CD4-positive, alpha-beta T cell treated with Interleukin-4 for 1 hour (primary cell): ENCODE data around the gene SAP30BP.

Source experiments
- DNase-seq, 2 donors: peaks; one replicate each; pipeline ENCODE4 v3.0.0-alpha.2; 2020 to 2022

The SAP30BP gene

DNA sequence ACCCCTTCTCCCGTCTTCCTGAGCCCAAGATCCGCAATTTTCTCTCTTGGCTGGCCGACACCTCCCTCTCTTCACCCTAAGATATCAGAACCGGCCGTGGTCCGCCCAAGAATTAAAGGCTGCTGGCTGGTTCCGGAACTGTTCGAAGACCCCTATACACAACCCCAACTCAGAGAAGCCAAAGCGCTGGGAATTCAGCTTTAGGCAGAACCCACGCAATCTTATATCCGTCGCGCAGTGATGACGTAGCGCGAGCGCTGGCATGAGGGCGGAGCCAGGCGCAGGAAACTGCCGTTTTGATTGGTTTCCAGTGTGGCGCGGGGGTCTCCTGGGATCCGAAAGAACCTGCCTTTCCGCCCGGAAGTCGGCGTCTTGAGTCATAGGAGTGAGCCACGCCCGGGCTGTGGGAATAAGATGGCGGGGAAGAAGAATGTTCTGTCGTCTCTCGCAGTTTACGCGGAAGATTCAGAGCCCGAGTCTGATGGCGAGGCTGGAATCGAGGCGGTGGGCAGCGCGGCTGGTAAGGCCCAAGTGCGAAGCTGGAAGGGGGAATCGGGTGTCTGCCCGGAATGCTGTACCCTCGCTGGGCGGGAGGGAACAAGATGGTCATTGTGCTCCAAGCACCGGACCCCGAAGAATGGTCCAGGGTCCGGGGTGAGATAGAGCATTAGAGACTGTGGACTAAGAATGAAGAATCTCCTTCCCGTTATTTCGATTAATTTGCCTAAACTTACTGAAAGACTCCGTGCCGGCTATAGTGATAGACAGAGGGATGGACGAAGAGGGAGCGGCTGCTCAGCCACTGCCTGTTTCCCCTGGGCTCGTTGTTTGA lies at the start of gene SAP30BP, which contains the start of gene RECQL5:
Gene SAP30BP, plus strand, starts transcription at position 380 of the 832 bp plus-strand sequence. Its CDS starts 35 bp downstream, at position 415.
Gene RECQL5, minus strand, starts transcription at position 196 of the 832 bp plus-strand sequence. CDS start 597 bp downstream, outside the sequence.
- peak; percentile 97 for DNase-seq

DNA sequence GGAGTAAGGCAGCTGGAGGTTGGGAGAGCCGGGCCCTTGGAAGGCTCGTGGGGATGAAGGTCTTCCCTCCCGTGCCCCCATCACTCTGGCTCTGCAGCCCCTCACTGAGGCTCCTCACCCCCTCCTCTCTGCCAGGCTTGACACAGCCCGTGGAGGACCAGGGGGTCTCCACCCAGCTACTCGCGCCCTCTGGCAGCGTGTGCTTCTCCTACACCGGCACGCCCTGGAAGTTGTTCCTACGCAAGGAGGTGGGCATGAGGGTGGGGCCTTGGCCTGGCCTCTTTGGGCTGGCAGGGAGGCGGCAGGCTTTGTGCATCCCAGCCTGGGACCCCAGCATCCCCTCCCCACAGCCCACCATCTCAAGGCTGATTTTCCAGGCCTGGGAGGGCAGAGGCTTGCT lies 49.5 kb upstream of the SAP30BP start:
- DNase-seq = no peak

DNA sequence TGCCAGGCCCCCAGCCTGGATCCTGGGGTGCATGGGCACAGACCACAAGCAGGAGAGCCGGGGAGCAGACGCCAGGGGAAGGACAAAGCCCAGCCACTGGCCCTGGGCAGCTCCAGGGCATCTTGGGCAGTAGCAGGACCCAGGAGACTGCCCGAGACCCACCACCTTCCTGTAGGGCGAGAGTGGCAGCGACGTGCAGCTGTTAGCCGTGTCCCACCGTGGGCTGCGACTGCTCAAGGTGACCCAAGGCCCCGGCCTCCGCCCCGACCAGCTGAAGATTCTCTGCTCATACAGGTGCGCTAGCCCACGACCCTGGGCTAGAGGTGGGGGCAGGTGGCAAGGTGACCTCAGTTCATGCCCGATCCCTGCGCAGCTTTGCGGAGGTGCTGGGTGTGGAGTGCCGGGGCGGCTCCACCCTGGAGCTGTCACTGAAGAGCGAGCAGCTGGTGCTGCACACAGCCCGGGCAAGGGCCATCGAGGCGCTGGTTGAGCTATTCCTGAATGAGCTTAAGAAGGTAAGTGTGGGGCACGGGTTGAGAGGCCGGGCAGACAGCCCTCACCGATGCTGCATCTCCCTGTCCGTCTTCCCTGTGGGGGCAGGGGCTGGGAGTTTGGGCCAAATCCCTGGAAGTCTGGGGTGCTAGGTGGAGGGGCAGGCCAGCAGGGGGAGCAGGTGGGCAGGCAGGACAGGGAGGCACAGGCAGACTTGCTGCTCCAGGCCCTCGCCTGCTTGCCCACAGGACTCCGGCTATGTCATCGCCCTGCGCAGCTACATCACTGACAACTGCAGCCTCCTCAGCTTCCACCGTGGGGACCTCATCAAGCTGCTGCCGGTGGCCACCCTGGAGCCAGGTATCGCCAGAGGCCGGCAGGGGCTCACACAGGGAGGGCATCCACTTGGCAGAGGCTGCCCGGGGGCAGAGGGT lies 47.4 kb upstream of the SAP30BP start:
- DNase-seq = no peak

DNA sequence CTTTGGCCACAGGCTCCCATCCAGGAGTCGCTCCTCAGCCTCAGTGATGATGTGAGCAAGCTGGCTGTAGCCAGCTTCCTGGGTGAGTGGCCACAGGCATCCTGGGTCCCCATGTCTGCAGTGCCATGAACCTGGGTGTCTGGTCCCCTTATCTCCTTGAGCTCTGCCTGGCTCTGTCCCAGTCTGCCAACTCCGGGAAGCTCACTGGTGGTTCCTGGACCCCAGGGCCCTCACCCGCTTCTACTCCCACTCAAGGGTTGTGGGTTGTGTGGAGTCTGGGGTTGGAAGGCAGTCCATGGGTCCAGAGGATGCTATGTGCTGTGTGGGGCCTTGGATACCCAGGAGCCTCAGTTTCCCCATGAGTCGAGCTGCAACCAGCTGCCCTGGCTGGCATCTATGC lies 45.6 kb upstream of the SAP30BP start:
- no peak for DNase-seq

DNA sequence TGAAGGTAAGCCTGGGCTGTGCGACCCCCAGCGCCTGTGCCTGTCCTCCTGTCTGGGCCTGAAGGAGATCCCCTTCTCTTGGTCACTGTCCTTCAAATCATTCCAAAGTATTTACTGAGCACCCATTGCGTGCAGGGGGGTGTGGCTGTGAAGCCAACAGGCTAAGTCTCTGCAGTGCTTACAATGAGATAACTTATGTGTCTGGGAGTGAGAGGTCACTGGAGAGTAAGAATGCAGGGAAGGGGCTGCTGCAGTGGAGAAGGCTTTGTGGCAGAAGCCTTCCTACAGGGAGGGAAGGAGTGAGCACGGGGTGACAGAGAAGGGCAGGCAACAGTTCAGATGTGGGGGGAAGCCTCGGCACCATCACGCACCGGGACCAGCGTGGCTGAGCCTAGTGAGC lies 45.1 kb upstream of the SAP30BP start:
- DNase-seq = no peak

DNA sequence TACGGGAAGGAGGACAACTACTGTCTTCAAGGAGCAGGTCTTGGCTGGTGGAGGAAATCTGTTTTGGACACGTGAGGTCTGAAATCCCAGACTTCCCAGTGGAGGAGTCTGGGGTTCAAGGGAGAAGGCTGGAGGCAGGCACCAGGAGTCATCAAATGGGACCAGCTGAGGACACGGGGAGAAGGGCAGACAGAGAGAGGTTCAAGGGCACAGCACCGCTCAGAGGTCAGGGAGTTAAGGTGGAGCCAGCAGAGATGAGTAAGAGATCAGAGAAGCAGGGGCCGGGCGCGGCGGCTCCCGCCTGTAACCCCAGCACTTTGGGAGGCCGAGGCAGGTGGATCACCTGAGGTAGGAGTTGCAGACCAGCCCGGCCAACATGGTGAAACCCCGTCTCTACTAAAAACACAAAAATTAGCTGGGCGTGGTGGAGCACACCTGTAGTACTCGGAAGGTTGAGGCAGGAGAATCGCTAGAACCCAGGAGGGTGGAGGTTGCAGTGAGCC lies 44.3 kb upstream of the SAP30BP start:
- no peak for DNase-seq

DNA sequence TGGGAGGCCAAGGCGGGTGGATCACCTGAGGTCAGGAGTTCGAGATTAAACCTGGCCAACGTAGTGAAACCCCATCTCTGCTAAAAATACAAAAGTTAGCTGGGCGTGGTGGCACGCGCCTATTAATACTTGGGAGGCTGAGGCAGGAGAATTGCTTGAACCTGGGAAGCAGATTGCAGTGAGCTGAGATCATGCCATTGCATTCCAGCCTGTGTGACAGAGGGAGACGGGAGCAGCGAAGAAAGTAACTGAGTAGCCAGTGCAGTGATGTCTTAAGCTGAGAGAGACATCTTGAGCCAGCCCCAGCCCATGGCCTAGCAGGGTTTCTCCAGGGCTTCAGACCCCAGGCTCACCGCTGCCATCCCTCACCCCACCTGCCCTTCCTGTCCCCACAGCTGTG lies 43.8 kb upstream of the SAP30BP start:
- DNase-seq = no peak

DNA sequence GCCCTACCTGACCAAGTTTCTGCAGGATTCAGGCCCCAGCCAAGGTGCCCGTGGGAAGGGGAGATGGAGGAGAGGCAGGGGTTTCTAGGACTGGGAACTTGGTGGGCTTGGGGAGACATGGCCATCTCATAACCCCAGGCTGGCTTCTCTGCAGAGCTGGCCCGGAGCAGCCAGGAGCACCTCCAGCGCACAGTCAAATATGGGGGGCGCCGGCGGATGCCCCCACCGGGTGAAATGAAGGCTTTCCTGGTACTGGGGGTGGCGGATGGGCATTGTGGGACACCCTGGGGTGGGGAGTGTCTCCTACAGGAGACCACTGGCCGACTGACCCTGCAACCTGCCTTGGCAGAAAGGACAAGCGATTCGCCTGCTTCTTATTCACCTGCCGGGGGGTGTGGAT lies 43.1 kb upstream of the SAP30BP start:
- DNase-seq = no peak

DNA sequence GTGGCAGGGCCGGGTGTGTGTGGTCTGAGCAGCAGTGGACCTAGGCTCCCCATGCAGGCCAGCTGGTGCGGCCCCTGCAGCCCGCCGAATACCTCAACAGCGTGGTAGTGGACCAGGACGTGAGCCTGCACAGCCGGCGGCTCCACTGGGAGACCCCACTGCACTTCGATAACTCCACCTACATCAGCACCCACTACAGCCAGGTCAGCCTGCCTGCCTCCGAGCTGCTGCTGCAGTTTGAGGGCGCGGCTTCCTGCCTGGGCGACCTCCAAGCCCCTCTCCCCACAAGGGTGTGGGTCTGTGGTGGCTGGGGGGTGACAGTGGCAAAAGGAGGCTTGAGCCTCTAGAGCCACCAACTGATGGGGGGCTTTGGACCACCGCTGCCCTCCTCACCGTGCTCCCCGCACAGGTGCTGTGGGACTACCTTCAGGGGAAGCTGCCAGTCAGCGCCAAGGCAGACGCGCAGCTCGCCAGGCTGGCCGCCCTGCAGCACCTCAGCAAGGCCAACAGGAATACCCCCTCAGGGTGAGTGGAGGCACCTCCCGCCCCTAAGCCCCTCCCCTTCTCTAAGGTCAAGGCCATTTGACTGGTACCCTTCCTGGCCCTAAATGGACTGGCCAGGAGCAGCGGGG lies 42.3 kb upstream of the SAP30BP start:
- no peak for DNase-seq

DNA sequence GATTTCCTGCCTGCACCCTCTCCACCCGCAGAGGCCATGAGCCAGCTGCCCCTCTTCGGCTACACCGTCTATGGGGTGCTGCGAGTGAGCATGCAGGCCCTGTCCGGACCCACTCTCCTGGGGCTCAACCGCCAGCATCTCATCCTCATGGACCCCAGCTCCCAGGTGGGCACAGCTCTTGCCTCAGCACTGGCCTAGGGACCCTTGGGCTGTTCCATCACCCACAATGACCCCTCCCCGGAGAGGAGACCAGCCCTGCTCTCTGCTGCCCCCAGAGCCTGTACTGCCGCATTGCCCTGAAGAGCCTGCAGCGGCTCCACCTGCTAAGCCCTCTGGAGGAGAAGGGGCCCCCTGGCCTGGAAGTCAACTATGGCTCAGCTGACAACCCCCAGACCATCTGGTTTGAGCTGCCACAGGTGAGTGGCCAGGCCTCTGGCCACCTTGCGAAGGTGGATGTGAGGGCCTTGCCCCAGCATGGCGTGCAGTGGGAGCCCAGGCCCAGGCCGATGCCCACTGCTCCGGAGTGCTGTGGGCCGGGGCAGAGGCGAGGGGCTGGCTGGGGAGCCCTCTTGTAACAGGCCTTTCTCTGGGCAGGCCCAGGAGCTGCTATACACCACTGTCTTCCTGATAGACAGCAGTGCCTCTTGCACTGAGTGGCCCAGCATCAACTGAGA lies 41.2 kb upstream of the SAP30BP start:
- DNase-seq = no peak

DNA sequence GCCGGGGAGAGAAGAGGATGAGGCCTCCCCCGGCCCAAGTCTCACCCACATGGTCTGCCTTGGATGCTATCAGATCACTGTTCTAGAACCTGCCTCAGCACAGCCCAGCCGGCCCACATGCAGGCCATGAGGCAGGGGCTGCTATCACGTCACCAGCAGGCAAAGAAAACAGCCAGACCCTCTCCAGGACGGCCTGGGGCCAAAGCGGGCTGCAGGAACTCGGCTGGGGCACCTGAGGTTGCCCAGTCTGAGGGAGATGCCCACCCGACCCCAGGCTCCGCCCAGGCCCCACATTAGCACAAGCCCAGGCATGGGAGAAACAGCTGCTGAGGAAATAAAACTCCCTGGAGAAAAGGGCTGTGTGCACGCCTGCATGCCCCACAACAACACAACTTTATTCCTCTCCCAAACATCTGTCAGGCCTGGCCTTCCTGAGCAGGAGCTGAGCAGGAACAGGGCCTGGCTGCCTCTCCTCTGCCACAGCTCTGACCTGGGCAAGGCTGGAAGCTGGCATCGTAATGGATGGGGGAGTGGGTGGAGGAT lies 40.6 kb upstream of the SAP30BP start:
- DNase-seq = no peak

DNA sequence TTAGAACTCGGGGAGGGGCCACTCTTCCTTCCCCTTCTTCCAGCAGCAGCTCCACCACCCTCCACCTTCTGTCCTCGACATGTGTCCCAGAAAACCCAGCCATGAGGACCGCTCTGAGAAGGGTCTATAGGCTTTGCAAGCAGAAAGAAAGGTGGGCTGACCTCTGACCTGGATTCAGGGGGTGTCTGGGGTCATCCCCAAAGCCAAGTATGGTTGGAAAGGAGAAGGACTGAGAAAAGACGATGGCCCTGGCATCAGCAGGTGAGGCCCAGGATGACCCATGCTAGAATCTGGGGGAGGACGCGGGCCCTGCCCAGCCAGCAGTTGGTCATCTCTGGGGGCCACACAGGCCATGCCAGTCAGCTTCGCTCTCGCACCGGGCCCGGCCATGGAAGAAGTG lies 40.0 kb upstream of the SAP30BP start:
- no peak for DNase-seq

DNA sequence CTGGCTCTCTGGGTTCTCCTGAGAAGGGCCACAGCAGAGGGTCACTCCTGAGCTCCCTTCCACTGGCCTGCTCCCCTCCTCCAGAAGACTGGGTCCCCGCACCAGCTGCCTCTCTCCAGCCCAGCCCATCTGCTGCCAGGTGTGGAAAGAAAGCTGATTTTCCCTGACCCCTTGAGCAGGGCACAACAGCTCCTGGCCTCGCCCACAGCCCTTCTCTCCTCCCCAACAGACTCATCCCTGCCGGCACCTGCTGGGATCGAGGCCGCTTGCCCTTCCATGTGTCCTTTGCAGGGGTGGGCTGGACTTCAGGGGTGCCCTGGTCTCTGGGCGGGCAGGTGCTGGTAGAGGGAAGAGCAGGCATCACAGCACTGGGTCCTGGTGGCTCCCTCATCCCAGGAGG lies 38.7 kb upstream of the SAP30BP start:
- no peak for DNase-seq

DNA sequence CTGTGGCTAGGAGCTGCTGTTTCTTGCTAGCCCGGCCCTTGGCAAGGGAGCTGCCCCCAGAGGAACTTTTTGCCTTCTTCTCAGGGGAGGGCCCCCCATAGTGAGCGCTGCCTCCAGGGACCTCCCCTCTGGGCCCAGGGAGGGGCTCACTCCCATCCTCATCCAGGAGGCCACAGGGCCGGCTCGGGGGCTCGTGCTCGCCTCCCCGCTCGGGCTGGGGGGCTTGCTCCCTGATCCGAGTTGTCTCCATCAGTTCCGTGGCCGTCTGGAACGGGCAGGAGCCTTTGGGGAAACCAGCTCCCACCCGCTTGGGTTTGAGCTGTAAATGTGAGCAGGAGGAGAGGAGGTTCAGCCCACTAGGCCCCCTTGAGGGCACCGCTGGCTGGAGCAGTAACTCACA lies 38.0 kb upstream of the SAP30BP start:
- DNase-seq = no peak

DNA sequence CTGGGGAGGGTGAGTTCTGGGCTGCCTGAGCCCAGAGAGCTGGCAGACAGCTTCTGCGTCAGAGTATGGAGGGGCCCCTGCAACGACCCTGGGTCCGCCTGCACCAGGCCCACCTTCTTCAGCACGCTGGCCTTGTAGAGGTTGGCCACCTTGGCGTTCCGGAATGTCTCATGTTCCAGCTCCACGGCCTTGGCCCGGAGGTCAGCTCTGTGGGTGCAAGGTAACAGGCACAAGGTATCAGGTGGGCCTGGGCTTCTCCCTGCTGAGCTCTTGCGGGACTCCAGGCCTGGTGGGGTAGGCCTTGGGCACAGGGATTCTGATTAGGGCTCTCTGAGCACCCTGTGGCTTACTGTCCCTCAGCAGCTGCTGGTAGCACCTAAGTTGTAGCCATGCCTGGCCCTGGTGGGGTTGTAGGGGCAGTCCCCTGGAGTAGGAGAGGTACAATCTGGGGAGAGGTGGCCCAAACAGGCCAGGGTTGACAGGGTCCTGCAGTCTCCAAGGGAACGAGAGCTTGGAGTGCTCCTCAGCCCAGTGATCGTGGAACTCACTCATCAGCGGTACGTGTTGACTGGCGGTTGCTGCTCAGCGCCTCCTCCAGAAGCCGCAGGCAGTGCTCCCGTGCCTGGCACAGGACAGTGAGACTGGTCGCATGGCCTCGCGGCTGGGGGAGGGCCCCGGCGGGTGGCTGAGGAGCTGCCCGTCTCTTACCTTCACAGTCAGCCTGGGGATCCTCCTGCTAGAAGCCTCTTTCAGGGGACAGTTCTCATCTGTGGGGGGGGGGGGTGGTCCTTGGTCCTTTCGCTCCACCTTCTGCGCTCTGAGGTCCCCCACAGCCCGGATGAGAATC lies 36.8 kb upstream of the SAP30BP start:
- no peak for DNase-seq

DNA sequence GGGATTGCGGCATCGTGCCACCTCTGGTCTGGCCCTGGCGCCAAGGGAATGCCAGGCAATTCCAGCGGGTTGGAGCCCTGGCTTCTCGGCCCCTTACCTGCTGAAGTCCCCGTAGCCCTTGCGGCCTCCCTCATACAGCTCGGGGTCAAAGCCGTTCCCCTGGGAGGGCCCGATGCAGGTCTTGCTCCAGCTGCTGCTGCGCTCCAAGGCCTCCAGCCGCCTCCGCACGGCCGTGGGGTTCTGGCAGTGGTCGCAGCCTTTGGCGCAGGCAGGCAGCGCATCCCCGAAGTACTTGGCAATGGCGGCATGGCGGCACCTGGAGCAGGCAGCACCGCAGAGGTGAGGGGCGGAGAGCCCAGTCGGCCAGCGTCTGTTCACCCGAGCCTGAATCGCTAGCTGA lies 35.8 kb upstream of the SAP30BP start:
- no peak for DNase-seq

DNA sequence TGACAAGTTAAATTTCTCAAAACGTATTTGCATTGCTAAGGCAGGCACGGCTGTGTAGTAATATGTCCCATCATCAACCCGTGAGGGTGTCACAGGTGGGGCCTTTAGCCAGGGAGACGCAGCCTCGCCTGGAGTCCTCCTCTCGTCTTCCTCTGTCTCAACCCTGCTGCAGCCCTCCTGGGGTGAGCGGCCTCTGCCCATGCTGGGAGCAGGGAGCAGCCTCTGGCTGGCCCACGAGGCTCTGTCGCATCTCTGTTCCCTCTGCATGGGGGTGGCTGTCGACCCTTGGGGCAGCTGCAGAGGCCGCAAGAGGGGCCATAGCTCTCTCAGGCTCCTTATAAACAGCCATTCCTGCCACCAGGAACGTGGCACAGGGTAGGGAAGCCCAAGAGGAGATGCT lies 34.7 kb upstream of the SAP30BP start:
- DNase-seq = no peak

DNA sequence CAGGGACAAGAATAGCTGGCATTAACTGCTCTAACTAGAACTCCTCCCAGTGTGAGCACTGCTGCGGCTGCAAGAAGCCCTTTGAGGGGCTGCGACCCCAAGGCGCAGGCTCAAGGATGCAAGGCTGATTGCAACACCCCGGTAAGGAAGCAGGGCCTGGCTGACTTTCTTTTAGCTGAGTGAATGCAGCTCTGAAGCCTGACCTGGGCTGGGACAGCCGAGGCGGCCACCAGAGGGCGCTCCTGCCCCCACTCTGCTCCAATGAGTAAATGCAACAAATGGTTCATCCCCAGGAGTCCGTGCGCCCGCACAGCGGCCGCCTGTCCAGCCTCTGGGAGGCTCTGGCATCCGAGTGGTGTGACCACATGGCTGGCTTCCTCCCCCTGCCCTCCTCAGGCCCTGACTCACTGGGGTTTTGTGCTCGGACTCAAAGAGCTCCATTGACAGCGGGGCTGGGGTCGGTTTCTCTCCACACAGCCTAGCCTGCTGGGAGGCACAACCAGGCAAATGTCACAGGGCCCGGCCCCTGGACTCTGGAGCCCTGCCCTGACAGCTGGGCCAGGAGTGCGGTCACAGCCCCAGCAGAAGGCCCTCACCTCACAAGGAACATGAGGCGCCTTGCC lies 34.2 kb upstream of the SAP30BP start, which contains the start of gene SMIM5:
Gene SMIM5, plus strand, starts transcription at position 572 of the 623 bp plus-strand sequence. CDS start 6,768 bp downstream, outside the sequence.
- DNase-seq = peak; percentile 78 to 81

DNA sequence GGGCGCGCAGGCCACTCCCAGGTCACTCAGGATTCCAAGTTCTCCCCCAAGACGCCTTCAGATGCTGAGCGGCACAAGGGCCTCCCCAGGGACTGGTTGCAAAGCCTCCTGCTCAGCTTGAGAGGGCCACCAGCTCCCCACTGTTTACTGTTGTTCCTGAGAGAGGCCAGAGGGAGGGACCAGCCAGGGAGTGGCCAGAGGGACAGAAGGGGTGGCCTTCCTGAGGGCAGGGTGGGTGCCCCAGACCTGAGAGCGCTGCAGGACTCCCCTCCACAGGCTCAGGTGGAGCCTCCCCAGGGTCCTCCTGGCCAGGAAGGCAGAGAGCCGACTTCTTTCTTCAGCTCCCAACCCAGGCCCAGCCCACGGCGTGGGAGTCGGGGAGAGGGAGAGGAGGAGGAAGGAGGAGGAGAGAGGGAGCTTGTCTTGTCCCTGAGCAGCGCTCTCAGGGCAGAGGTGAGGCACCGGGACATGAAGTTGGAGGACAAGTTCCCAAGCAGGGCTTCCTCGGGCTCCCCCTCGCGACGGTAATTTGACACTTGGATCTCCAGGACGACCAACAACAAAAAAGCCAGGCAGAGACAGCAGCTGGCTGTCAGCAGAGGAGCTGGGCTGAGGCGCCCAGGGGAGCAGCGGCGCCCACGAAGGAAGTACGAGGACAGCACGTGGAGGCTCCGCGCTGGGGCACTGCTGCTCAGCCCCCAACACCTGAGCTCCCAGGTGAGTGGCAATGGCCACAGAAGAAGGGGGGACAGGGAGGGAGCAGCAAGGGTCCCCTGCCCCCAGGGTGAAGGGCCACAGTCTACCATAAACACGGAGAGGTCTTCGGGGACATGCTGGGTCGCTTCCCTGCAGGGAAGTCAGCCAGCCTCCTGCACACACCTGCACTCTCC lies 33.4 kb upstream of the SAP30BP start:
- peak; percentile 51 to 57 for DNase-seq

DNA sequence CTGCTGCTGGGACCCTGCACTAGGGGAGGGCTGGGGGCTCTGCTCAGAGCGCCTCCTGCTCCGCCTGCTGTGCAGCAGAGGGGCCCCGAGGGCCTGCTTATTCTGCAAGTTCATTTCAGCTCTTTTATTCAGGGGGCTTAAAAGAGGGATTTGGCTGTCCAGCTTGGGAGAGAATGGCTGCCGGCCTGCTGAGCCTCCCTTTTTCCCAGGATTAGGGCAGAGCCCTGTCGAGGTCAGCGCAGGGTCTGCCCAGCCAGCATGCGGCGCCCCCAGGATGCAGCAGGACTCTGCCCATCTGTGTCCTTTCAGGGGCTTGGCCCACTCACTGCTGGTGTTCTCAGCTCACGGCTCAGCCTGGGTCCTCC lies 32.8 kb upstream of the SAP30BP start:
- DNase-seq = no peak
